K562 (cell line): Measurements from ENCODE around the gene RDH16. TPM values are rescaled to one million over a fixed set of nuclear protein-coding genes. Genes with fewer than 3 reads are reported as not detected.

Source experiments
- CREB3L1 ChIP-seq: fragments of 450-650 bp; IDR thresholded peaks from 2 replicates; pipeline ENCODE4 v1.6.1; 2014; ENCODE audit warnings: low read depth, mild to moderate bottlenecking, moderate library complexity, borderline replicate concordance
- E2F5 ChIP-seq: sonication (generic); formaldehyde crosslinking; IDR thresholded peaks from 2 replicates; pipeline ENCODE4 v1.8.0; 2022; ENCODE audit warnings: mild to moderate bottlenecking, missing genetic modification reagents
- ELK1 ChIP-seq: sonication (generic); formaldehyde crosslinking; IDR thresholded peaks from 2 replicates; pipeline ENCODE4 v1.8.1; 2022; ENCODE audit warnings: missing genetic modification reagents
- ETS1 ChIP-seq: conservative IDR thresholded peaks from 2 replicates; pipeline ENCODE4 v1.6.1; 2011; ENCODE audit warnings: low read depth, mild to moderate bottlenecking, low read length; ENCODE audit not compliant: control insufficient read depth
- LARP7 ChIP-seq: fragments of 450-650 bp; IDR thresholded peaks from 2 replicates; pipeline ENCODE4 v1.6.1; 2016
- NCOA2 ChIP-seq, 2 experiments: fragments of 450-650 bp; IDR thresholded peaks; 2 replicates each; pipeline ENCODE4 v1.6.1; 2018; ENCODE audit warnings: mild to moderate bottlenecking in 2 of 2, moderate library complexity in 1 of 2; ENCODE audit not compliant: partially characterized antibody in 2 of 2
- NFIC ChIP-seq: fragments of 450-650 bp; IDR thresholded peaks from 2 replicates; pipeline ENCODE4 v1.6.1; 2017; ENCODE audit warnings: mild to moderate bottlenecking, inconsistent platforms
- NFIX ChIP-seq: fragments of 250-450 bp; sonication (Bioruptor Pico); IDR thresholded peaks from 2 replicates; pipeline ENCODE4 v1.4.0; 2020; ENCODE audit warnings: low read depth, mild to moderate bottlenecking, moderate library complexity
- NFRKB ChIP-seq: fragments of 450-650 bp; IDR thresholded peaks from 2 replicates; pipeline ENCODE4 v1.6.1; 2016; ENCODE audit warnings: low read depth
- POLR2G ChIP-seq: fragments of 200-400 bp; formaldehyde crosslinking; IDR thresholded peaks from 2 replicates; pipeline ENCODE4 v1.6.1; 2017; ENCODE audit warnings: low read depth, mild to moderate bottlenecking, antibody characterized with exemption, low read length, moderate library complexity
- RAD21 ChIP-seq, 2 experiments: fragments of 250-450 bp in 1 of 2; fragments of 450-650 bp in 1 of 2; sonication (Bioruptor Pico) in 1 of 2; formaldehyde crosslinking in 1 of 2; IDR thresholded peaks in 1 of 2; conservative IDR thresholded peaks in 1 of 2; 2 replicates each; pipeline versions ENCODE4 v1.4.0 to v1.8.0; 2020 to 2022; ENCODE audit warnings: mild to moderate bottlenecking in 2 of 2, moderate library complexity in 1 of 2
- SRSF1 ChIP-seq: fragments of 200-400 bp; formaldehyde crosslinking; IDR thresholded peaks from 2 replicates; pipeline ENCODE4 v1.6.1; 2017; ENCODE audit warnings: mild to moderate bottlenecking, low read depth, low read length, moderate library complexity
- U2AF2 ChIP-seq: fragments of 200-400 bp; formaldehyde crosslinking; optimal IDR thresholded peaks from 2 replicates; pipeline ENCODE3; 2017; ENCODE audit warnings: low read depth, mild to moderate bottlenecking, low read length
- ZNF217 ChIP-seq: sonication (generic); formaldehyde crosslinking; IDR thresholded peaks from 2 replicates; pipeline ENCODE4 v1.8.0; 2022; ENCODE audit warnings: mild to moderate bottlenecking, missing genetic modification reagents
- ZNF23 ChIP-seq: fragments of 250-450 bp; sonication (Bioruptor Pico); IDR thresholded peaks from 2 replicates; pipeline ENCODE4 v1.4.0; 2020; ENCODE audit warnings: mild to moderate bottlenecking
- ZNF3 ChIP-seq: fragments of 250-450 bp; sonication (Bioruptor Pico); IDR thresholded peaks from 2 replicates; pipeline ENCODE4 v1.5.0; 2021; ENCODE audit warnings: mild to moderate bottlenecking, moderate library complexity
- ZNF639 ChIP-seq, 2 experiments: fragments of 200-800 bp in 1 of 2; sonication (Bioruptor generic) in 1 of 2; sonication (generic) in 1 of 2; formaldehyde crosslinking in 1 of 2; IDR thresholded peaks in 1 of 2; conservative IDR thresholded peaks in 1 of 2; 2 replicates each; pipeline versions ENCODE4 v1.5.0 to v1.6.1; 2016 to 2020; ENCODE audit warnings: missing compliant biosample characterization in 1 of 2, missing genetic modification characterization in 1 of 2, missing genetic modification reagents in 1 of 2
- ZNF778 ChIP-seq: fragments of 450-650 bp; formaldehyde crosslinking; IDR thresholded peaks from 2 replicates; pipeline ENCODE4 v1.4.0; 2020; ENCODE audit warnings: mild to moderate bottlenecking, moderate library complexity
- ZNF785 ChIP-seq: fragments of 250-450 bp; sonication (Bioruptor Pico); IDR thresholded peaks from 2 replicates; pipeline ENCODE4 v1.4.0; 2020; ENCODE audit warnings: mild to moderate bottlenecking
- ZNF830 ChIP-seq: fragments of 250-450 bp; sonication (Bioruptor Pico); IDR thresholded peaks from 2 replicates; pipeline ENCODE4 v1.5.0; 2021; ENCODE audit warnings: mild to moderate bottlenecking
- ZSCAN29 ChIP-seq: fragments of 450-650 bp; IDR thresholded peaks from 2 replicates; pipeline ENCODE4 v1.6.1; 2017
- polyA plus RNA-seq, 8 experiments: library from polyadenylated mRNA; depleted of rRNA in 4 of 8; stranded (reverse) in 5 of 8; unstranded in 3 of 8; fragments of >200 nt; fragmentation: Nextera tagmentation in 2 of 8; fragmentation: Illumina TruSeq in 1 of 8; extraction: Ambion mirVana in 2 of 8; extraction: Trizol in 1 of 8; gene quantifications; 2 replicates each; pipeline versions ENCODE4 v1.2.1 to v1.2.3, GENCODE V29; 2011 to 2014; ENCODE audit warnings: inconsistent platforms in 1 of 8, missing spikeins in 1 of 8
- total RNA-seq, 7 experiments: library from RNA; depleted of rRNA in 6 of 7; stranded (reverse); fragments of >200 nt in 6 of 7; fragmentation: Illumina TruSeq in 2 of 7; extraction: Trizol in 2 of 7; gene quantifications; 2 replicates each; pipeline versions ENCODE4 v1.2.1 to v1.2.3, GENCODE V29; 2011 to 2021; ENCODE audit warnings: low replicate concordance in 1 of 7

RDH16 gene
- total and polyA plus RNA-seq, 9 of the 15 experiments (the other 6 are each of a cell fraction or from before 2014, with no cell fraction given) = 0.11 to 0.52 (median 0.22) TPM; not detected in 1

- TF ChIP-seq ZNF639 (CRISPR knock-in tag; conservative IDR thresholded peaks at IDR 0.05 in 1 of 2, IDR thresholded peaks at IDR 0.05 in 1 of 2) (no peak), CREB3L1 (no peak), ZNF217 (CRISPR knock-in tag) (no peak), RAD21 (CRISPR knock-in tag; conservative IDR thresholded peaks at IDR 0.05 in 1 of 2, IDR thresholded peaks at IDR 0.05 in 1 of 2) (peak; percentile 97), U2AF2 (no peak), E2F5 (no peak), ZNF23 (CRISPR knock-in tag) (no peak), POLR2G (no peak), ETS1 (no peak), ZNF785 (no peak), LARP7 (no peak), ZSCAN29 (no peak), NCOA2 (IDR thresholded peaks at IDR 0.05; ENCODE audit: partially characterized antibody in 2 of 2) (no peak), ELK1 (no peak), NFRKB (no peak), ZNF3 (CRISPR knock-in tag) (no peak), NFIX (CRISPR knock-in tag) (no peak), ZNF830 (CRISPR knock-in tag) (no peak), ZNF778 (CRISPR knock-in tag) (no peak), NFIC (0 out of 2 replicates have a peak, but pooled peaks have one; percentile 4), SRSF1 (no peak)
These were observed 44.1 kb upstream of the RDH16 start (continued) for GRCh38 chr12:57001448-57001906.
